Colonic mucosa (tissue), 4 donors: ENCODE measurements around the gene TXK. TPM values are rescaled to one million over a fixed set of nuclear protein-coding genes. Genes with fewer than 3 reads are reported as not detected.

Experiments
- DNase-seq: peaks from one replicate; pipeline ENCODE4 v3.0.0-alpha.2; 2020
- H3K27ac ChIP-seq: fragments of 200-600 bp; one replicate; pipeline ENCODE4 v1.8.0; 2021
- H3K27me3 ChIP-seq: fragments of 200-600 bp; one replicate; pipeline ENCODE4 v1.8.0; 2021
- H3K36me3 ChIP-seq: fragments of 200-600 bp; one replicate; pipeline ENCODE4 v1.8.0; 2021
- H3K4me1 ChIP-seq: fragments of 200-600 bp; one replicate; pipeline ENCODE4 v1.8.0; 2021; ENCODE audit warnings: mild to moderate bottlenecking
- H3K4me3 ChIP-seq: fragments of 200-600 bp; one replicate; pipeline ENCODE4 v1.8.0; 2021
- H3K9ac ChIP-seq, 2 donors: one replicate each; pipeline ENCODE4 v1.7.0; 2013; ENCODE audit warnings: control low read depth in 2 of 2, low read depth in 2 of 2, low read length in 2 of 2
- H3K9me3 ChIP-seq: fragments of 200-600 bp; one replicate; pipeline ENCODE4 v1.8.0; 2021
- CTCF ChIP-seq: fragments of 200-600 bp; IDR thresholded peaks from one replicate; pipeline ENCODE4 v1.8.0; 2022; ENCODE audit warnings: antibody characterized with exemption, mild to moderate bottlenecking
- intact Hi-C: fragments of 100-400 bp; cut with DNase I; formaldehyde crosslinking; loops from one replicate; pipeline ENCODE4 v1.14.1; 2022
- total RNA-seq, 2 donors: library from RNA; stranded (reverse); fragmentation: NEBNext Ultra II Directional in 1 of 2; extraction: Animal tissue kit (Norgen Biotek cat#: 25700) in 1 of 2; gene quantifications; one replicate each; pipeline ENCODE4 v1.2.1, GENCODE V29; 2021
- donor health status: healthy.
- donor health status: DM: no; HTN: no; CAD: no.
- donor health status: DM: no; HTN: no; CAD: no.

TXK gene
- total RNA-seq, 2 donors from 2014 or later: 0.57 to 0.72 TPM

- TF ChIP-seq CTCF: no peak
- Histone ChIP-seq H3K9ac (no peak overlapping the region), H3K36me3 (no peaks in the 10 kb centered on the region), H3K27ac (no peak overlapping the region), H3K4me1 (no peaks in the 10 kb centered on the region), H3K27me3 (no peaks in the 10 kb centered on the region), H3K4me3 (no peak overlapping the region), H3K9me3 (no peaks in the 10 kb centered on the region)
- intact Hi-C loops: loop anchor here (10.0 kb wide), 1 partner anchor 125 kb away; no protein-coding TSS in a partner anchor
- DNase-seq: no peak
Measured at GRCh38 chr4:48149827-48150370, 15.8 kb upstream of the TXK start.

- DNase-seq: no peak
- intact Hi-C loops: loop anchor here (10.0 kb wide), 1 partner anchor 127 kb away; no protein-coding TSS in a partner anchor
Measured at GRCh38 chr4:48147621-48148020, 13.6 kb upstream of the TXK start.

GRCh38 chr4:48141048-48141447 is 7.0 kb upstream of the TXK start:
- H3K9me3 ChIP-seq: no peaks in the 10 kb centered on the region
- no peak overlapping the region for H3K4me3 ChIP-seq
- H3K36me3 ChIP-seq: no peaks in the 10 kb centered on the region
- no peak overlapping the region for H3K27ac ChIP-seq
- peak; percentile 55 for TF ChIP-seq CTCF
- DNase-seq: no peak
- no peaks in the 10 kb centered on the region for H3K4me1 ChIP-seq
- no peak overlapping the region for H3K9ac ChIP-seq
- intact Hi-C loops: loop anchor here (10.0 kb wide), 1 partner anchor 134 kb away; no protein-coding TSS in a partner anchor
- no peaks in the 10 kb centered on the region for H3K27me3 ChIP-seq

More at GRCh38 chr4:48147621-48148020, 13.6 kb upstream of the TXK start:
- Histone ChIP-seq H3K27ac (no peak overlapping the region), H3K36me3 (no peaks in the 10 kb centered on the region), H3K9me3 (no peaks in the 10 kb centered on the region), H3K27me3 (no peaks in the 10 kb centered on the region), H3K9ac (no peak overlapping the region), H3K4me1 (no peaks in the 10 kb centered on the region), H3K4me3 (no peak overlapping the region)
- no peak for TF ChIP-seq CTCF

- H3K9ac ChIP-seq: no peak overlapping the region
- no peak for DNase-seq
- no peaks in the 10 kb centered on the region for H3K9me3 ChIP-seq
- intact Hi-C loops: loop anchor here (10.0 kb wide), 1 partner anchor 135 kb away; no protein-coding TSS in a partner anchor
- H3K27me3 ChIP-seq: no peaks in the 10 kb centered on the region
- H3K4me1 ChIP-seq: no peaks in the 10 kb centered on the region
- TF ChIP-seq CTCF: no peak
- no peaks in the 10 kb centered on the region for H3K36me3 ChIP-seq
- no peak overlapping the region for H3K4me3 ChIP-seq
- no peak overlapping the region for H3K27ac ChIP-seq
Measured at GRCh38 chr4:48139691-48140090, 5.6 kb upstream of the TXK start.

- Histone ChIP-seq H3K9ac (no peak overlapping the region), H3K4me3 (no peak overlapping the region), H3K27me3 (no peaks in the 10 kb centered on the region), H3K27ac (no peak overlapping the region), H3K4me1 (no peaks in the 10 kb centered on the region), H3K36me3 (no peaks in the 10 kb centered on the region), H3K9me3 (no peaks in the 10 kb centered on the region)
- intact Hi-C loops: no loop called here
- no peak for DNase-seq
- TF ChIP-seq CTCF: no peak
Measured at GRCh38 chr4:48138936-48139335, 4.9 kb upstream of the TXK start.
